Upper lobe of left lung (tissue), 4 donors: Measurements from ENCODE around the gene TMEM259.

Experiments
- EP300 ChIP-seq, 4 donors: sonication (generic); formaldehyde crosslinking; IDR thresholded peaks; one replicate each; pipeline ENCODE4 v1.5.1; 2017; ENCODE audit warnings: antibody characterized with exemption in 4 of 4, control low read depth in 2 of 4
- POLR2A ChIP-seq, 4 donors: fragments of 450-650 bp; IDR thresholded peaks; one replicate each; pipeline ENCODE4 v1.5.1; 2016 to 2017; ENCODE audit warnings: antibody characterized with exemption in 4 of 4, mild to moderate bottlenecking in 2 of 4
- TF ChIP-seq, protein P1 (sequence below), 6 experiments: fragments of 450-650 bp in 4 of 6; fragments of 200-600 bp in 2 of 6; sonication (generic) in 2 of 6; IDR thresholded peaks; one replicate each; pipeline ENCODE4 v1.5.1; 2016 to 2019; ENCODE audit warnings: antibody characterized with exemption in 6 of 6

DNA sequence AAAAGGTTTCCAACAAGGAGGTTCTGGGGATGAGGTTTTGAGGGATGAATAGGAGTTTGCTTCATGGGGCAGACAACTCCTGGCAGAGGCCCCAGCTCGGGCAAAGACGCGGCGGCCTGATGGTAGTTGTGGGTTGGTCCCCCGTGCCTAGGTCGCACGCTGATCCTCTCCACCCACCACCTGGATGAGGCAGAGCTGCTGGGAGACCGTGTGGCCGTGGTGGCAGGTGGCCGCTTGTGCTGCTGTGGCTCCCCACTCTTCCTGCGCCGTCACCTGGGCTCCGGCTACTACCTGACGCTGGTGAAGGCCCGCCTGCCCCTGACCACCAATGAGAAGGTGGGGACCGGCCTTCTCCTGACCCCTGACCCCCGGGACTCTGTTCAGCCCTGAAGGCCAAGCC, 30.9 kb upstream of the TMEM259 start:
- TF ChIP-seq, protein P1, sequence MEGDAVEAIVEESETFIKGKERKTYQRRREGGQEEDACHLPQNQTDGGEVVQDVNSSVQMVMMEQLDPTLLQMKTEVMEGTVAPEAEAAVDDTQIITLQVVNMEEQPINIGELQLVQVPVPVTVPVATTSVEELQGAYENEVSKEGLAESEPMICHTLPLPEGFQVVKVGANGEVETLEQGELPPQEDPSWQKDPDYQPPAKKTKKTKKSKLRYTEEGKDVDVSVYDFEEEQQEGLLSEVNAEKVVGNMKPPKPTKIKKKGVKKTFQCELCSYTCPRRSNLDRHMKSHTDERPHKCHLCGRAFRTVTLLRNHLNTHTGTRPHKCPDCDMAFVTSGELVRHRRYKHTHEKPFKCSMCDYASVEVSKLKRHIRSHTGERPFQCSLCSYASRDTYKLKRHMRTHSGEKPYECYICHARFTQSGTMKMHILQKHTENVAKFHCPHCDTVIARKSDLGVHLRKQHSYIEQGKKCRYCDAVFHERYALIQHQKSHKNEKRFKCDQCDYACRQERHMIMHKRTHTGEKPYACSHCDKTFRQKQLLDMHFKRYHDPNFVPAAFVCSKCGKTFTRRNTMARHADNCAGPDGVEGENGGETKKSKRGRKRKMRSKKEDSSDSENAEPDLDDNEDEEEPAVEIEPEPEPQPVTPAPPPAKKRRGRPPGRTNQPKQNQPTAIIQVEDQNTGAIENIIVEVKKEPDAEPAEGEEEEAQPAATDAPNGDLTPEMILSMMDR (IDR thresholded peaks at IDR 0.05), result no peak
- TF ChIP-seq POLR2A (IDR thresholded peaks at IDR 0.05) (no peak), EP300 (IDR thresholded peaks at IDR 0.05) (no peak)
